ENCODE measurements around the gene CEP112. TPM values are rescaled to one million over a fixed set of nuclear protein-coding genes. Genes with fewer than 3 reads are reported as not detected.

Gene CEP112
- total and polyA plus RNA-seq, 9 of the 15 experiments (the other 6 are each of a cell fraction or from before 2014, with no cell fraction given), result 0.84 TPM; not detected in 8

DNA sequence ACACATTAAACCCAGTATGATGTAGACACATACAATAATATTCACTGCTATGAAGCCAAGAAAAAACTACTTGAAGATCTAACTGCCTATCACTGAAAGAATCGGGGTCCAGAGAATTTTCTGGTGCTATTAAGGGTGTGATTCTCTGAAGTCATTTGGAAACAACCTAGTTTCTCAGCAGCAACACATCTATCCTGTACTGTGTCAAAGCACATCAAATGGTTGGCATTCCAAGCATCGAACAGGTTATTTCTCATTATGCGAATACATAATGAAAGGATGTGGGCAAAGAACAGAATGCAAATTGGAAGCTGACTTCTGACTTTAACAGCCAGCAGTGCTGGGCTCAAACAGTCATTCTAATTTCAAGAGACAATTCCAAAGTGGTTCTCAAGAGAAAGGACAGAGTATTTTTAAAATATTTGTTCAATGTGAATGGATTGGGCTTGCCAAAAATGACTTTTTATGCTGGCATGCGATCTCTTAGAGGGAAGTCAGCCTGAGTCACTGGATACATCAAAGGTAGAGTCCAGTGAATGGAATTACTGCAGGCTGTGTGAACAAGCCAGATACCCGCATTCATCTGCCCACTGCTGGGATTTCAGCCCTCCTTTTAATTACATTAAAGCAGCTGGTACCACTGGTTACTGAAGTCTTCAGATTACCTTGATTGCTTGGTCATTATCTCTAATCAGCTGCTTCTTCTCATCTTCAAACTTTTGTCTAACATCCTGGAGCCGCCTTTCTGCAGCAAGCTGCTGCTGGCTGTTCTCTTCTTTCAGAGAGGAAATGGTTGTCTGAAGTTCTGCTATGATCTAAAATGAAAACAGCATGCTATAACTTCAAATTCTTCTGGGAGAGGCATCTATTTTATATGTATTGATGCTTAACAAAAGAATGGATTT is 449.3 kb downstream of the CEP112 start (continued):
- TF ChIP-seq, protein P1, sequence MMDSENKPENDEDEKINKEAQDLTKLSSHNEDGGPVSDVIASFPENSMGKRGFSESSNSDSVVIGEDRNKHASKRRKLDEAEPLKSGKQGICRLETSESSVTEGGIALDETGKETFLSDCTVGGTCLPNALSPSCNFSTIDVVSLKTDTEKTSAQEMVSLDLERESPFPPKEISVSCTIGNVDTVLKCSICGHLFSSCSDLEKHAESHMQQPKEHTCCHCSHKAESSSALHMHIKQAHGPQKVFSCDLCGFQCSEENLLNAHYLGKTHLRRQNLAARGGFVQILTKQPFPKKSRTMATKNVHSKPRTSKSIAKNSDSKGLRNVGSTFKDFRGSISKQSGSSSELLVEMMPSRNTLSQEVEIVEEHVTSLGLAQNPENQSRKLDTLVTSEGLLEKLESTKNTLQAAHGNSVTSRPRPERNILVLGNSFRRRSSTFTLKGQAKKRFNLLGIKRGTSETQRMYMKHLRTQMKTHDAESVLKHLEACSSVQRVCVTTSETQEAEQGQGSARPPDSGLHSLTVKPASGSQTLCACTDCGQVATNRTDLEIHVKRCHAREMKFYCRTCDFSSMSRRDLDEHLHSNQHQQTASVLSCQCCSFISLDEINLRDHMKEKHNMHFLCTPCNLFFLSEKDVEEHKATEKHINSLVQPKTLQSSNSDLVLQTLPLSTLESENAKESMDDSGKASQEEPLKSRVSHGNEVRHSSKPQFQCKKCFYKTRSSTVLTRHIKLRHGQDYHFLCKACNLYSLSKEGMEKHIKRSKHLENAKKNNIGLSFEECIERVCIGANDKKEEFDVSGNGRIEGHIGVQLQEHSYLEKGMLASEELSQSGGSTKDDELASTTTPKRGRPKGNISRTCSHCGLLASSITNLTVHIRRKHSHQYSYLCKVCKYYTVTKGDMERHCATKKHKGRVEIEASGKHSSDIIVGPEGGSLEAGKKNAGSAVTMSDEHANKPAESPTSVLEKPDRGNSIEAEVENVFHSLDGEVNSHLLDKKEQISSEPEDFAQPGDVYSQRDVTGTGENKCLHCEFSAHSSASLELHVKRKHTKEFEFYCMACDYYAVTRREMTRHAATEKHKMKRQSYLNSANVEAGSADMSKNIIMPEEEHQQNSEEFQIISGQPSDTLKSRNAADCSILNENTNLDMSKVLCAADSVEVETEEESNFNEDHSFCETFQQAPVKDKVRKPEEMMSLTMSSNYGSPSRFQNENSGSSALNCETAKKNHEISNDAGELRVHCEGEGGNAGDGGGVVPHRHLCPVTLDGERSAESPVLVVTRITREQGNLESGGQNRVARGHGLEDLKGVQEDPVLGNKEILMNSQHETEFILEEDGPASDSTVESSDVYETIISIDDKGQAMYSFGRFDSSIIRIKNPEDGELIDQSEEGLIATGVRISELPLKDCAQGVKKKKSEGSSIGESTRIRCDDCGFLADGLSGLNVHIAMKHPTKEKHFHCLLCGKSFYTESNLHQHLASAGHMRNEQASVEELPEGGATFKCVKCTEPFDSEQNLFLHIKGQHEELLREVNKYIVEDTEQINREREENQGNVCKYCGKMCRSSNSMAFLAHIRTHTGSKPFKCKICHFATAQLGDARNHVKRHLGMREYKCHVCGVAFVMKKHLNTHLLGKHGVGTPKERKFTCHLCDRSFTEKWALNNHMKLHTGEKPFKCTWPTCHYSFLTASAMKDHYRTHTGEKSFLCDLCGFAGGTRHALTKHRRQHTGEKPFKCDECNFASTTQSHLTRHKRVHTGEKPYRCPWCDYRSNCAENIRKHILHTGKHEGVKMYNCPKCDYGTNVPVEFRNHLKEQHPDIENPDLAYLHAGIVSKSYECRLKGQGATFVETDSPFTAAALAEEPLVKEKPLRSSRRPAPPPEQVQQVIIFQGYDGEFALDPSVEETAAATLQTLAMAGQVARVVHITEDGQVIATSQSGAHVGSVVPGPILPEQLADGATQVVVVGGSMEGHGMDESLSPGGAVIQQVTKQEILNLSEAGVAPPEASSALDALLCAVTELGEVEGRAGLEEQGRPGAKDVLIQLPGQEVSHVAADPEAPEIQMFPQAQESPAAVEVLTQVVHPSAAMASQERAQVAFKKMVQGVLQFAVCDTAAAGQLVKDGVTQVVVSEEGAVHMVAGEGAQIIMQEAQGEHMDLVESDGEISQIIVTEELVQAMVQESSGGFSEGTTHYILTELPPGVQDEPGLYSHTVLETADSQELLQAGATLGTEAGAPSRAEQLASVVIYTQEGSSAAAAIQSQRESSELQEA (IDR thresholded peaks at IDR 0.05; ENCODE audit: low read depth), result no peak
- TF ChIP-seq ZNF57 (CRISPR knock-in tag; IDR thresholded peaks at IDR 0.05), result no peak
